Vagina (tissue), 2 donors: Measurements from ENCODE around the gene CST9.

Experiments used
- POLR2A ChIP-seq, 2 donors: fragments of 450-650 bp; IDR thresholded peaks; one replicate each; pipeline ENCODE4 v1.6.1; 2017; ENCODE audit warnings: antibody characterized with exemption in 2 of 2, mild to moderate bottlenecking in 2 of 2, moderate library complexity in 2 of 2
- POLR2AphosphoS5 ChIP-seq, 2 donors: sonication (generic); formaldehyde crosslinking; IDR thresholded peaks; one replicate each; pipeline ENCODE4 v1.9.0; 2017; ENCODE audit warnings: antibody characterized with exemption in 2 of 2, mild to moderate bottlenecking in 2 of 2, low read depth in 1 of 2; ENCODE audit not compliant: insufficient read depth in 1 of 2
- TF ChIP-seq, protein P1 (sequence below), 3 experiments: fragments of 450-650 bp in 2 of 3; fragments of 200-600 bp in 1 of 3; sonication (generic) in 1 of 3; IDR thresholded peaks; one replicate each; pipeline ENCODE4 v1.5.1; 2017 to 2019; ENCODE audit warnings: antibody characterized with exemption in 3 of 3, mild to moderate bottlenecking in 2 of 3, moderate library complexity in 2 of 3

DNA sequence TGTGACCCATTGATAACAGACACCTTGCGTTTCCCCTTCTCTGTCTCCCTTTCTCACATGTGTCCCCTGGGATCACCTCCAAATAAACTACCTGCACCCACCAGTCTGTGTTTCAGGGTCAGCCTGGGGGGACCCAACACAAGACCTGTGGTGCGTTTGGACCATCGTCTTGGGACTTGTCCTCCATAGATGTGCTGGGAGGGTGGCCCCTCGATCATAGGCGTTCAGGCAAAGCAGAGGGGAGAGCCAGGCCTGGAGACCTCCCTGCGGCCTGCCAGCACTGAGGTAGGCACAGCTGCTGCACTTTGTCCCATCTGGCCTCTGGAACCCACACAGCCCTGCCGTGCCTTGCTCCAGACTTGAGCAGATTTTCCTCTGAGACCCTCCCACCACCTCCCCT lies 18.1 kb downstream of the CST9 start:
- TF ChIP-seq POLR2A (IDR thresholded peaks at IDR 0.05) (no peak), POLR2AphosphoS5 (IDR thresholded peaks at IDR 0.05; ENCODE audit: insufficient read depth in 1 of 2, low read depth in 1 of 2) (no peak)
- TF ChIP-seq, protein P1, sequence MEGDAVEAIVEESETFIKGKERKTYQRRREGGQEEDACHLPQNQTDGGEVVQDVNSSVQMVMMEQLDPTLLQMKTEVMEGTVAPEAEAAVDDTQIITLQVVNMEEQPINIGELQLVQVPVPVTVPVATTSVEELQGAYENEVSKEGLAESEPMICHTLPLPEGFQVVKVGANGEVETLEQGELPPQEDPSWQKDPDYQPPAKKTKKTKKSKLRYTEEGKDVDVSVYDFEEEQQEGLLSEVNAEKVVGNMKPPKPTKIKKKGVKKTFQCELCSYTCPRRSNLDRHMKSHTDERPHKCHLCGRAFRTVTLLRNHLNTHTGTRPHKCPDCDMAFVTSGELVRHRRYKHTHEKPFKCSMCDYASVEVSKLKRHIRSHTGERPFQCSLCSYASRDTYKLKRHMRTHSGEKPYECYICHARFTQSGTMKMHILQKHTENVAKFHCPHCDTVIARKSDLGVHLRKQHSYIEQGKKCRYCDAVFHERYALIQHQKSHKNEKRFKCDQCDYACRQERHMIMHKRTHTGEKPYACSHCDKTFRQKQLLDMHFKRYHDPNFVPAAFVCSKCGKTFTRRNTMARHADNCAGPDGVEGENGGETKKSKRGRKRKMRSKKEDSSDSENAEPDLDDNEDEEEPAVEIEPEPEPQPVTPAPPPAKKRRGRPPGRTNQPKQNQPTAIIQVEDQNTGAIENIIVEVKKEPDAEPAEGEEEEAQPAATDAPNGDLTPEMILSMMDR (IDR thresholded peaks at IDR 0.05): no peak
